ENCODE data around the gene CASZ1.

CASZ1 gene

DNA sequence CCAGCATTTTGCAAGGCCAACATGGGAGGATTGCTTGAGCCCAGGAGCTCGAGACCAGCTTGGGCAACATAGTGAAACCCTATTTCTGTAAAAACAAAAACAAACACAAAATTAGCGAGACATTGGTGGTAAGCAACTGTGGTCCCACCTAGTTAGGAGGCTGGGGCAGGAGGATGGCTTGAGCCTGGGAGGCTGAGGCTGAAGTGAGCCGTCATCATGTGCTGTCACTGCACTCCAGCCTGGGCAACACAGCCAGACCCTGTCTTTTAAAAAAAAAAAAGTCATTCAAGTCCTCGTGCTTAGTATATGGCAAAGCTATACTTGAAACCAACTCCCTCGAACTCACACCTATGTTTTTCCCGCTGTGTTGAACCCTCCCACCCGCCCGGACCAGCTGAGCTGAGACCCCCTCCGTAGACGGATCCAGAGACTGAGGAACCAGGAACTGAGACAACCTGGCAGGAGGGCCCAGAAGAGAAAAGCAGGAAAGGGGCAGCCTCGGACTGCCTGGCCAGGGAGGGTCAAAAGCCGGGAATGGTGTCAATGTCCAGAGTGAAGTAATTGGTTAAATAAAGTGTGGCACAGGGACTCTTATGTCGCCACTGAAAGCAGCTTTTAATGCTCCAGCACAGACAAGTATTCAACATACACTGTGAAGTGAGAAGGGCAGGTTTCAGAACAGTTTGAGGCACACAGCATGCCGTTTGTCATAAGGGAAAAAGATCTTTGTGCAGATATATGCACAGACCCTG is 32.8 kb upstream of the CASZ1 start:
- no peak overlapping the region for H3K4me3 Mint-ChIP-seq
- H3K9me3 Mint-ChIP-seq, result no peaks in the 10 kb centered on the region
- no peaks in the 10 kb centered on the region for H3K36me3 Mint-ChIP-seq (ENCODE audit: low read depth)
- ATAC-seq (no peak), DNase-seq (no peak)
- peaks cover 19% of the 10 kb centered on the region for H3K27me3 Mint-ChIP-seq
- peaks cover 2% of the 10 kb centered on the region for H3K4me1 Mint-ChIP-seq
- H3K27ac Mint-ChIP-seq, result no peak overlapping the region

DNA sequence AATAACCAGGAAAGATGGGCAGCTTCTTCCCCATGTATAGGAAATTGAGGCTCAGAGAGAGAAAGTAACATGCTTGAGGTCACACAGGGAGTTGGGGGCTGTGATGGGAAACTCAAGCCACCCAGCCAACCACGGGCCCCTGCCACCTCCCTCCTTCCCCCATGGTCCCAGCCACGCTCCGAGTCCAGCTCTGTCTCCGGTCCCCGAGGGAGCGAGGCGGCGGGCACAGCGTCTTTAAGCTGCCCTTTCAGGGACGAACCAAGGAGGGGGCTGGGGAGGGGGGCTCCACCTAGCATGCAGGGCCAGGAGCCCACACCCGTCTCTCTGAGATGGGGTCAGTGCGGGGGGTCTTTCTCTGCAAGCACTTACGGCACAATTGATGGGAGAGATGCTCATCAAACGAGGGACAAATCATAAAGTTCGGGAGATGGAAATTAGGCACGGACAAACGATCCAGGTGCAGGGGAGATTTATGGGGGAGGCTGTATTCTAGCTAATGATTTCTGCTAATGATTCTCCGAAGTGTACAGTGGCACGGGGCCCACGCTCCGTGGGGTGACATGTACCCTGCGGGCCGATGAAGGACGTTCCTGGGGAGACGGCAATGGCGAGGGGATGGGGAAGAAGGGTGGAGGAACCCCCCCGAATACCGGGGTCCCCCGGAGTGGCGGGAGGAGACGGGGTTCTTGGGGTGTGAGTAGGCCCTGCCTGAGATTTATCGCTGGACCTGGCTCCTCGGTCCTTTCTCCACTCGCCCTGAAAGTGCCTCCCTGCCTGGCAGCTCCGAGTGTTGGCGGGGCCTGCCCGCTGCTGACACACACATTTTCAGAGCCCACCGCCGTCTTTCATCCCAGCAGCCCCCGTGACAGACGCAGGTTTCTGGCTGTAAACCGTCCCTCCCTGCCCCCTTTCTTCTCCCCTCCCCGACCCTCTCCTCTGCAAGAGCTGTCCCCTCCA is 31.2 kb upstream of the CASZ1 start:
- H3K9me3 Mint-ChIP-seq, result no peaks in the 10 kb centered on the region
- no peak overlapping the region for H3K27ac Mint-ChIP-seq
- H3K4me3 Mint-ChIP-seq, result no peak overlapping the region
- no peak for DNase-seq
- no peak for ATAC-seq
- peaks cover 16% of the 10 kb centered on the region for H3K27me3 Mint-ChIP-seq
- H3K36me3 Mint-ChIP-seq (ENCODE audit: low read depth), result no peaks in the 10 kb centered on the region
- peaks cover 2% of the 10 kb centered on the region for H3K4me1 Mint-ChIP-seq

DNA sequence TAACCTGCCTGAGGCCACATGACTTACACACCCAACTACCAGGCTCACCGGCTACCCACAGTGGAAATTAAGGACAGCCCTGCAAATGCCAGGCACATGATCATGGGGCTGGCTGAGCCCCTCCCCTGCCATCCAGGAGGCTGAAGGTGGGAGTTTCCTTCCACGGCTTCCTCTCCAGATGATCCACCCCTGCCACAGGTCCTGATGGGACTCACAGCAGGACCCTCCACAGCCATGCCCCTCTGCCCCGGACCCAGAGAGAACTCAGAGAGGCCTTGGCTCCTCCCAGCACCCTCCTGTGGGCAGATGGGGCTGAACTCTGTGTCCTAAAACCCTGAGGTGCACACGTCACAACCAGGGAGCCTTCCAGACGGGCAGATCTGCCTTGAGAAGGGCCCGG is 29.1 kb upstream of the CASZ1 start:
- DNase-seq (no peak), ATAC-seq (no peak)
- no peaks in the 10 kb centered on the region for H3K9me3 Mint-ChIP-seq
- no peaks in the 10 kb centered on the region for H3K36me3 Mint-ChIP-seq (ENCODE audit: low read depth)
- no peaks in the 10 kb centered on the region for H3K4me1 Mint-ChIP-seq
- H3K27ac Mint-ChIP-seq, result no peak overlapping the region
- no peak overlapping the region for H3K4me3 Mint-ChIP-seq
- peaks cover 13% of the 10 kb centered on the region for H3K27me3 Mint-ChIP-seq

DNA sequence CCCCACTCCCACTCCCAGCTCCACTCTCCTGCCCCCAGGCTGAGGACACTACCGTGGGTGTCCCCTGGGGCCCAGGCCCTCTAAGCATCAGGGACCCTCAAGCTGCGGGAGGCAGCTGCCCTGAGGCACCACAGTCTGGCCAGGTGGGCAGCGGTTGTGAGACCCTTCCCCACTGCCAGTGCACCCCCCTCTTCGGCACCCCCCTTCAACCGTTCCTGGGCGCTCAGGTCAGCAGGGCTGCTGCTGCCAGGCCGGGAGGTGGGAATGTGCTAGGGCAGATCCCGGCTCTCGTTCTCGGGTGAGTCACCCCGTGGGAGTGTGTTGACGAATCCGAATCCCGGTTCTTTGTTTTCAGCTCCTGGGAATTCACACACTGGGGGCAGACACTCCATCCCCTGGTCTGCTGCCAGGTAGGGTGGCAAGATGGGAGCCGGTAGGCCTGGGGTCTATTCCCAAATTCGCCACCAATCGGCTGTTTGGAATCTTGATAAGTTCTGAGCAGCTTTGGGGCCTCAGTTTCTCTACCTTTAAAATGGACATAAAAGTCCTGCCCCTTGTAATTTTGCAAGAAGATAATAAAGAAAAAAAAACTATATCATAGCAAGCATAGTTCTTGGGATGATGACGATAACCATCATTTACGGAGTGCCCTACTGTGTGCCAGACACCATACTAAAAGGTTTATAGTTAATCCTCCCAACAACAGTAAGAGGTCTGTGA is 28.5 kb upstream of the CASZ1 start:
- ATAC-seq, result no peak
- Mint-ChIP-seq H3K27me3 (peaks cover 13% of the 10 kb centered on the region), H3K4me1 (no peaks in the 10 kb centered on the region), H3K36me3 (ENCODE audit: low read depth) (no peaks in the 10 kb centered on the region), H3K9me3 (no peaks in the 10 kb centered on the region), H3K27ac (no peak overlapping the region), H3K4me3 (no peak overlapping the region)
- DNase-seq, result no peak

DNA sequence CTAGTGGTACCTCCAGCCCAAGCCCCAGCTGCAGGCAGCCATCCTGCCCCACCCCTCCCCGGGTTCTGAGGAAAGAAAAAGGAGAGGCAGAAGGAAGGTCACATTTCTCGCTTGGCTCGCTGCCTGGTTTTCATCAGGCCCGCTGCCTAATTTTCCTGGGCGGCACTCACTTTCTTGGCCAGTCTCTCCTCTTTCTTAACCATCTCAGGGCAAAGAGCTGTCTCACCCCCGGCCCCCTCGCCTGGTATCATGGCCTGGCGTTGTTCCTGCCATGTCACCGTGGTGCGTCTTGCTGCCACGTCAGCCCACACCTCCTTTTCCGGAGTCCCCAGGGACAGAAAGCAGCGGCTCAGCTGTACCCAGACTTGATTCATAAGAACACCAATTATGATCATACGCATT is 26.6 kb upstream of the CASZ1 start:
- no peak for DNase-seq
- Mint-ChIP-seq H3K4me1 (no peaks in the 10 kb centered on the region), H3K27ac (no peak overlapping the region), H3K9me3 (no peaks in the 10 kb centered on the region), H3K36me3 (ENCODE audit: low read depth) (no peaks in the 10 kb centered on the region), H3K4me3 (no peak overlapping the region), H3K27me3 (peaks cover 12% of the 10 kb centered on the region)
- ATAC-seq, result no peak

GRCh38 chr1:10821388-10821787 is 24.9 kb upstream of the CASZ1 start:
- ATAC-seq (no peak), DNase-seq (no peak)
- no peaks in the 10 kb centered on the region for H3K36me3 Mint-ChIP-seq (ENCODE audit: low read depth)
- H3K4me1 Mint-ChIP-seq, result no peaks in the 10 kb centered on the region
- no peaks in the 10 kb centered on the region for H3K9me3 Mint-ChIP-seq
- no peak overlapping the region for H3K4me3 Mint-ChIP-seq
- H3K27ac Mint-ChIP-seq, result no peak overlapping the region
- peaks cover 4% of the 10 kb centered on the region for H3K27me3 Mint-ChIP-seq

- H3K4me1 Mint-ChIP-seq, result no peaks in the 10 kb centered on the region
- H3K27ac Mint-ChIP-seq, result no peak overlapping the region
- no peak for DNase-seq
- no peaks in the 10 kb centered on the region for H3K36me3 Mint-ChIP-seq (ENCODE audit: low read depth)
- no peak overlapping the region for H3K4me3 Mint-ChIP-seq
- H3K9me3 Mint-ChIP-seq, result no peaks in the 10 kb centered on the region
- peaks cover 4% of the 10 kb centered on the region for H3K27me3 Mint-ChIP-seq
- no peak for ATAC-seq
Measured at GRCh38 chr1:10820422-10820821, 24.0 kb upstream of the CASZ1 start.

GRCh38 chr1:10819198-10819901 is 22.9 kb upstream of the CASZ1 start:
- ATAC-seq (no peak), DNase-seq (no peak)
- H3K4me1 Mint-ChIP-seq, result no peaks in the 10 kb centered on the region

GRCh38 chr1:10818262-10819197 is 22.1 kb upstream of the CASZ1 start:
- ATAC-seq (no peak), DNase-seq (no peak)
- H3K4me1 Mint-ChIP-seq, result no peaks in the 10 kb centered on the region
- no peak overlapping the region for H3K4me3 Mint-ChIP-seq
- H3K27ac Mint-ChIP-seq, result no peak overlapping the region
- H3K36me3 Mint-ChIP-seq (ENCODE audit: low read depth), result no peaks in the 10 kb centered on the region
- no peaks in the 10 kb centered on the region for H3K9me3 Mint-ChIP-seq
- H3K27me3 Mint-ChIP-seq, result peaks cover 4% of the 10 kb centered on the region

More at GRCh38 chr1:10819198-10819901, 22.9 kb upstream of the CASZ1 start:
- H3K9me3 Mint-ChIP-seq, result no peaks in the 10 kb centered on the region
- peaks cover 6% of the 10 kb centered on the region for H3K27me3 Mint-ChIP-seq
- H3K4me3 Mint-ChIP-seq, result no peak overlapping the region
- H3K36me3 Mint-ChIP-seq (ENCODE audit: low read depth), result no peaks in the 10 kb centered on the region
- no peak overlapping the region for H3K27ac Mint-ChIP-seq

DNA sequence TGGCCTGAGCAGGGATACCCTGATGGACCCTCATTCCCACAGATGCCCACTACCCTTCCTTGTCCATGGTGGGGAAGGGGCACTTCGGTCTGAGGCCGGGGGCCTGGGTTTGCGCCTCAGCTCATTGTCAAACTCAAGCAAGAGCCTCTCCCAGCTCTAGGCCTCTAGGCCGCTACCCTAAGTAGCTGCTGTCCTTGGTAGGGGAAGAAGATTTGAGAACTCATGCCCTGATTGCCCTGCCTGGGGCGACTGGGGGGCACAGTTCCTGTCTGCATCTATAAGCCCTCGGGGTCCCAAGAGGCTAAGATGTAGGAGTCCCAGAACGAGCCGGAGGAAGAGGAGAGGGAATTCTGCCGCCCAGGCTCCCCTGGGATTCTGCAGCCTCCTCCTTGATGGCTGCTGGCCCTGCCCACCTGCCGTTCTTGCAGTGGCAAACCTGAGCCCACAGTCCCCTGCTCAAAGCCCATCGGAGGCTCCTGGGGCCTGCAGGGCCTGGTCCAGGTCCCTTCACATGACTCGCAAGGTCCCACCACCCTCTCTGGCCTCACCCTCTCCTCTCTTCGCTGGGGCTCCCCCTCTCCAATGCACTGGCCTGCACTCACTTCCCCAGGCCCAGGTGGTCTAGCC is 20.4 kb upstream of the CASZ1 start:
- Mint-ChIP-seq H3K27me3 (peaks cover 4% of the 10 kb centered on the region), H3K27ac (no peak overlapping the region), H3K36me3 (ENCODE audit: low read depth) (no peaks in the 10 kb centered on the region), H3K4me3 (no peak overlapping the region), H3K4me1 (no peaks in the 10 kb centered on the region), H3K9me3 (no peaks in the 10 kb centered on the region)
- no peak for ATAC-seq
- no peak for DNase-seq

- H3K4me3 Mint-ChIP-seq, result no peak overlapping the region
- H3K36me3 Mint-ChIP-seq (ENCODE audit: low read depth), result no peaks in the 10 kb centered on the region
- ATAC-seq (no peak), DNase-seq (no peak)
- H3K27me3 Mint-ChIP-seq, result peaks cover 4% of the 10 kb centered on the region
- no peaks in the 10 kb centered on the region for H3K4me1 Mint-ChIP-seq
- no peaks in the 10 kb centered on the region for H3K9me3 Mint-ChIP-seq
- no peak overlapping the region for H3K27ac Mint-ChIP-seq
Measured at GRCh38 chr1:10816233-10816632, 19.8 kb upstream of the CASZ1 start.

GRCh38 chr1:10815858-10816195 is 19.4 kb upstream of the CASZ1 start:
- Mint-ChIP-seq H3K27ac (no peak overlapping the region), H3K4me1 (no peaks in the 10 kb centered on the region), H3K27me3 (peaks cover 4% of the 10 kb centered on the region), H3K4me3 (no peak overlapping the region), H3K9me3 (no peaks in the 10 kb centered on the region), H3K36me3 (ENCODE audit: low read depth) (no peaks in the 10 kb centered on the region)
- DNase-seq (no peak), ATAC-seq (no peak)

All from activated naive CD8-positive, alpha-beta T cell treated with anti-CD3 and anti-CD28 coated beads, Interleukin-2, amount 50 U/mL, for 24 hours (primary cell).